ENCODE measurements around the gene ARHGEF39.
"Not testable (repeated sequence)": the region's sequence is repeated elsewhere in the genome, so short reads cannot be mapped to it uniquely, and the experiment has no call there.

DNA sequence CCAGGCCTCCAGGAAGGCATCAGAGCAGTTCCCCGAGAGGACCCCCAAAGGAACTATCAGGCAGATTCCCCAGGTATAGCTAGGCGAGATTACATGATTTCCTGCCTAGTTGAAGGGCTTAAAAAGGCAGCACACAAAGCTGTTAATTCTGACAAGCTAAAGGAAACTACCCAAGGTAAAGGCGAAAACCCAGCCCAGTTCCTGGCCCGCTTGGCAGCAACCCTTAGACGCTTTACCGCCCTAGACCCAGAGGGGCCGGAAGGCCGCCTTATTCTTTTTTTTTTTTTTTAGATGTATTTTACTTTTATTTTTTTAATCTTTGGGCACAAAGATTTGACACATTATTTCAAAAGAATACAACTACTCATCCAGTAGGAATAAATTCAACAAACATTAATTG is 26.2 kb downstream of the ARHGEF39 start:
- TF ChIP-seq POLR2A (IDR thresholded peaks at IDR 0.05): not testable (repeated sequence)
- TF ChIP-seq, protein P1, sequence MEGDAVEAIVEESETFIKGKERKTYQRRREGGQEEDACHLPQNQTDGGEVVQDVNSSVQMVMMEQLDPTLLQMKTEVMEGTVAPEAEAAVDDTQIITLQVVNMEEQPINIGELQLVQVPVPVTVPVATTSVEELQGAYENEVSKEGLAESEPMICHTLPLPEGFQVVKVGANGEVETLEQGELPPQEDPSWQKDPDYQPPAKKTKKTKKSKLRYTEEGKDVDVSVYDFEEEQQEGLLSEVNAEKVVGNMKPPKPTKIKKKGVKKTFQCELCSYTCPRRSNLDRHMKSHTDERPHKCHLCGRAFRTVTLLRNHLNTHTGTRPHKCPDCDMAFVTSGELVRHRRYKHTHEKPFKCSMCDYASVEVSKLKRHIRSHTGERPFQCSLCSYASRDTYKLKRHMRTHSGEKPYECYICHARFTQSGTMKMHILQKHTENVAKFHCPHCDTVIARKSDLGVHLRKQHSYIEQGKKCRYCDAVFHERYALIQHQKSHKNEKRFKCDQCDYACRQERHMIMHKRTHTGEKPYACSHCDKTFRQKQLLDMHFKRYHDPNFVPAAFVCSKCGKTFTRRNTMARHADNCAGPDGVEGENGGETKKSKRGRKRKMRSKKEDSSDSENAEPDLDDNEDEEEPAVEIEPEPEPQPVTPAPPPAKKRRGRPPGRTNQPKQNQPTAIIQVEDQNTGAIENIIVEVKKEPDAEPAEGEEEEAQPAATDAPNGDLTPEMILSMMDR (IDR thresholded peaks at IDR 0.05): not testable (repeated sequence)

Data from esophagus squamous epithelium (tissue), 4 donors.